GM19397 (cell line): ENCODE measurements around the gene SULT2B1.
"Not testable (repeated sequence)": the region's sequence is repeated elsewhere in the genome, so short reads cannot be mapped to it uniquely, and the experiment has no call there.

ENCODE experiments used
- ATAC-seq: cut with Tn5 transposase; IDR thresholded peaks from one replicate; pipeline ENCODE4 v1.9.1; 2021; ENCODE audit warnings: mild to moderate bottlenecking, moderate library complexity; ENCODE audit not compliant: unreplicated experiment

SULT2B1 gene

GRCh38 chr19:48551437-48552302 lies at the start of gene SULT2B1:
Gene SULT2B1 (plus strand): TSS chr19:48552172. CDS start chr19:48552253, 81 bp downstream.
- ATAC-seq: no peak

DNA sequence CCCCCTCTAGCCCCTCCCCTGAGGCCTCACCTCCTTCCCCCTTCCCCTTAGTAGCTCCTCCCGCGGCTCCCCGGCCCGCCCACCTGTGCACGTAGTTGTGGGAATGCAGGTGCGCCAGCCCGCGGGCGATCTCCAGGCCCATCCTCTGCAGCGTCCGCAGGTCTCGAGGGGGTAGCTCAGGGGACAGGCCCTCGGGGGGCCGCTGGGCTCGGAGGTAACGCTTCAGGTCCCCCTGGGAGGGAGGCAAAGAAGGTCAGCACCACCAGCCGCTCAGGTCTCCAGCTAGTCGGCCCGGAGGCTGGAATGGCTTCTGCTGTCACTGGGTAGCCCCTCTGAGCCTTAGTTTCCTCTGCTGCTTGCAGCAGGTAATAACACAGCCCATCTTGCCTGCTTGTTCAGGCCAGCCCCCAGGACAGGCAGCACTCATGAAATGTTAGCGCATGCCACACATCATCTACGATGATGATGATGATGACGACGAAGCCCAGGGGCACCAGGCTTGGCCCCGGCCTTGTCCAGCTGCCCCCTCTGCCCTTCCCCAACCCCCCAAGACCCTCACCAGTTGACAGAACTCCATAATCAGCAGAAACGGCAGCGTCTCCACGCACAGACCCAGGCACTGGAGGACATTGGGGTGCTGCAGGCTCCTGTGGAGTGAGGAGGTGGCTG lies 49.5 kb upstream of the SULT2B1 start:
- ATAC-seq: no peak

DNA sequence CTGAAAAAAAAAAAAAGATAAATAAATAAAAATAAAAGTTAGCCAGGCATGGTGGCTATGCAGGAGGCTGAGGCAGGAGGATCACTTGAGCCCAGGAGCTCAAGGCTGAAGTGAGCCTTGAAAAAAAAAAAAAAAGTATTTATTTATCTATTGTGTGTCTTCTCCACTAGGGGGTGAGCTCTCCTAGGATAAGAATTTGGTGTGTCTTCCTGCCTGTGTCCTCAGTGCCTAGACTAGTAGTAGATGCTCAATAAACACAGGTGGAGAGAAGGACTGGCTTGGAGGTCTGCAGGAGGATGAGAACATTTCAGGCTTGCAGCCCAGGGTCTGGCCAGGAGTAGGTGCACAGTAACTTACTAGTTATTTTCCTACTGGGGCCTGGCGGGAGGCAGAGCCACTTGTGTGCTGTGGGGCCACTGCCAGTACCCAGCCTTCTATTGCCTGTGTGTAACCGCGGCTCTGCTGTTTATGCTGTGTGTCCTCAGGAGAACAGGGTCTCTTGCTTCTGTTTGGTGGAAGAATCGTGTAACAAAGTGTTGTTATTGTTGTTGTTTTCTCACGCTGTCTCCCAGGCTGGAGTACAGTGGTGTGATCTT lies 45.7 kb upstream of the SULT2B1 start:
- no peak for ATAC-seq

- ATAC-seq: no peak
Measured at GRCh38 chr19:48507911-48508439, 44.0 kb upstream of the SULT2B1 start.

DNA sequence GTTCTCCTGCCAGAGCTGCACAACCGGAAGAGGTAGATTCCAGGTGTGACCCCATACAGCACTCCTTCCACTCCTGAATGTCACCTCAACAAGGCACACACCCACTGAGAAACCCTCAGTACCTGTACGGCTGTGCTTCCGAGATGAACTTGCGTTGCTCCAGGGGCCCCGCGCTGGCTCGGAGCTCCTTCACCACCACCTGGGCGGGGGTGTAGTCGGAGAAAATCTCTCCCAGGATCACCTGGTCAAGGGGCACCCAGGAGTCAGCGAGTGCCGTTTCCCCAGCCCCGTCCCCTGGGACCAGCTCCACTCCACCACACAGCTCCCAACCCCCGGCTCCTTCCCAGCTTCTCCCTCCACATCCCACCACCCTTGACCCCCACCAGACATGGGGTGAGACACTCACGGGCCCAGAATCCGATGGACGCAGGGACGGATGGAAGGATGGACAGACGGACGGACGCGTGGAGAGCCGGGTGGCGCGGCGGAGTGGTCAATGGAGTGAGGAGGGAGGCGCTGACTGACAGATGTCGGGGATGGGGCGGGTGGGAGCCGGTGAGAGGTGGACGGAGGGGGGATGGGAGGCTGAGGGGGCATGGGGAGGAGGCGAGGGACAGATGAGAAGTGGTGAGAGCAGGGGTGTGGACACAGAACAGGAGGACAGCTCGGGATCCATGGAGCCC lies 43.1 kb upstream of the SULT2B1 start:
- no peak for ATAC-seq

DNA sequence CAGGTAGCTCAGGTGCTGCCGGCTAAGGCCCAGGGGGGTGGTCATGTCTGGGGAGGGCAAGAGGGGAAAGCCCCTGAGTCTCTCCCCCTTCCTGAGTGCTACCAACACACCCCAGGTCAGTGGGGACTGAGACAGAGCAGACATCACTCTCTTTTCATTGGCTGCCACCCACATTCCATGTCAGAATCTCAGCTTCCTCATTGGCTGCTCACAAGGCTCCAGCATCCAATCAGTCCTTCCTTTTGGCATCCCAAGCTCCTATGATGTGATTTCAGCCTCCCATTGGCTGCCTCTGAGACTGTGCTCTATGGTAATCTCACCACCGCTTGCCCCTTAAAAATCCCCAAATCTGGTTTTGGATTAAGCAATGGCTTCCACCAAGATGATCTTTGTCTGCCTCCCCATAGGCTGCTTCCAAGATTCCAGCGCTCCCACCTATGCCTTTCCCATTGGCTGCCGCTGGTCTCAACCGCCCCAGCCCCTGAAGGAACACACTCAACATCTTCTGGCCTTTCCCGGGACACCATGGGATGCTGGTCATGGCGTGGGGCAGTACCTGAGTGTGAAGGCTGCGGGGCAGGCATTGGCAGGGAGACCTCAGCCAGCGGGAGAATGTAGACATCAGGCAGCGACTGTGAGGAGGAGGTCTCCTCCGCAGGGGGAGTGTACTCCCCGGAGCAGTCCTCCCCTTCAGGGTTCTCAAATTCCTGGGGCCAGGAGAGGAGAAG lies 42.3 kb upstream of the SULT2B1 start:
- ATAC-seq: no peak

- ATAC-seq: no peak
Measured at GRCh38 chr19:48510421-48511268, 41.3 kb upstream of the SULT2B1 start.

DNA sequence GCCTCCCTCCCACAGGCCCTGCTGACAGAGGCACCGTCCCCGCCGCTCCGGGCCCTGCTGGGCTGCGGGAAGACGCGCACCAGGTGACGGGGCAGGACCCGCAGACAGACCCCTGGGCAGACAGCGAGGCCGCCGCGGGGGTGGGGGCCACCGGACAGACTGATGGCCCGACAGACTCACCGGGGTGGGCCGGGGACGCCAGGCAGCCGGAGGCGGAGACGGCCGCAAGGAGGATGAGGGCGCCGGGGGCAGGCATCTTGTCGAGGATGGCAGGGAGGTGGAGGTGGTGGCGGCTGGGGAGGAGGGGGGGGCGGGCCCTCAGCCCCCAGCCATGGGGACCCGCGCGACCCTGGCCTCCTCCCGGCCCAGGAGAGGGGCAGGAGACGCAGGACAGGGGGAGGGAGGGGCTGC lies 40.6 kb upstream of the SULT2B1 start:
- no peak for ATAC-seq

- ATAC-seq: no peak
Measured at GRCh38 chr19:48511800-48512503, 40.0 kb upstream of the SULT2B1 start, which contains the start of gene LMTK3. Gene LMTK3 (minus strand): TSS chr19:48511835. CDS start chr19:48511576, 259 bp downstream.

- no peak for ATAC-seq
Measured at GRCh38 chr19:48512504-48513288, 39.3 kb upstream of the SULT2B1 start.

DNA sequence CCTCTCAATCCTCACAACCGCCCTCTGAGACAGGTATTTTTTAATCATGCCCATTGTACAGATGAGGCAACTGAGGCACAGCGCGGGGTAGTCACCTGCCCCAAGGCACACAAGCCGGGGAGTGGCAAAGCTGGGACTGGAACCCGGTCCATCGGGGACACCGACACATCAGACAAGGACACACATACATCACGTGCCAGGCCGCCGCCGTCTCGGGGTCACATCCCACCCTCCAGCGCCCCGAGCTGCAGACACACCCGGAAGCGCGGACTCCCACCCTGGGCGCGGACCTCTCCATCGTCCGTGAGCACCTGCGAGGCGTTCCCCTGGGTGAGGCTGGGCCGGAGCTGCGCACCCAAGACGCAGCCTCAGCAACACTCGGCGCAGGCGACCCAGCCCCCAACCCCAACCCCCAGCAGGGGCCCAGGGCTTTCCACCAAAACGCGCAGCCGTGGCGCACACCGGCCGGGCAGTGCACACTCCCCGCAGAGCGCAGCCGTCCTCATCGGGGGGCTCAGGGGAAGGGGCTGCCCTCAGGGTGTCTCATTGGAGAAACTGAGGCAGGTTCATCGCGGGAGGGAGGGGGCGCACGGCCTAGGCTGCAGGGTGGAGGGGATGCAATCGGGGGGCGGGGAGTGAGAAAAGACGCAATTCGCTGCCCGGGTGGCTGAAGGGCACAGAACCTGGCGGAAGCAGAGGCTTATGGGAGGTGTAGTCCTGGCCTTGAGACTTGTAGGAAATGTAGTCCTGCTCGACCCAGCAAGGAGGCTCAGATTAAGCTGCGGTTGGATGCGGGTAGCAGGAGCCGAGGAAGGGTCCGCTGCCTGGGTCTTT lies 38.5 kb upstream of the SULT2B1 start:
- peak; percentile 64 for ATAC-seq

DNA sequence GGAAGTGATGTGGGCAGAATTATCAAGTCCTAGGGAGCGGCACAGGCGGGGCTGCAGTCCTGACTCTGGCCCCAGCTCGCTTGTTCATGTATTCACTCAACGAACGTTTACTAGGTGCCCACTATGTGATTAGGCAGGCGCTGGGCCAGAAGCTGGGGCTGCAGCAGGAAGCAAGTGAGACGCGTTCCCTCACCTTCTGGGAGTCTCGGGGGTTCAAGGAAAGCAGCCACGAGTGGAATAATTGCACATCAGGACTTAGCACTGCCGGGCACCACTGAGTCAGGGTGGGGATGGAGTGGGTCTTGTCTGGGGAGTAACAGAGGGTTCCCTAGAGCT lies 37.9 kb upstream of the SULT2B1 start:
- no peak for ATAC-seq

DNA sequence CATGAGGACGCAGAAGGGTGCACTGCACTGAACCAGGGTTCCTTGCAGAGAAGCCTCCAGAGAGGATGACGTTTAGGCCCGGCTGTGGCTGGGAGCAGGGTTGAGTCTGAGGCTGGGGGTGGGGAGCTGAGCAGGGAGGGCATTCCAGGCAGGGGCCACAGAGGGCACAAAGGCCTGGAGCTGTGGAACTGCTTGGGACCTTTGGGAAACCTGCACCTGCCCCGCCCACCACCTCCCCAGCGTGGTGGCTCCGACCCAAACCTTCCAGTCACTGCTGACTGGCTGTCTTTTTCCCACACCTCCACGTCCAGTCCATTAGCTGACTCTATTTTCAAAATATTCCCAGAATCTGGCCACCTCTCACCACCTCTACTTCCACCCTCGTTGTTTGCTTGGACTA lies 35.4 kb upstream of the SULT2B1 start:
- no peak for ATAC-seq

- no peak for ATAC-seq
Measured at GRCh38 chr19:48518207-48518606, 33.8 kb upstream of the SULT2B1 start.

DNA sequence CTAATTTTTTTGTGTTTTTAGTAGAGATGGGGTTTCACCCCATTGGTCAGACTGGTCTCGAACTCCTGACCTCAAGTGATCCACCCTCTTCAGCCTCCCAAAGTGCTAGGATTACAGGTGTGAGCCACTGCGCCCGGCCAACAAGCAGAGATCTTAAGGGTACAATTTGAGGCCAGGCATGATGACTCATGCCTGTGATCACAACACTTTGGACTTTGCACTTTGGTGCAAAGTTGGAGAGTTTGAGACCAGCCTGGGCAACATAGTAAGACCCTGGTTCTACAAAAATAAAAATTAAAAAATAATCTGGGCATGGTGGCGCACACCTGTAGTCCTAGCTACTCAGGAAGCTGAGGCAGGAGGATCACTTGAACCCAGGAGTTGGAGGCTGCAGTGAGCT lies 32.5 kb upstream of the SULT2B1 start:
- ATAC-seq: not testable (repeated sequence)

DNA sequence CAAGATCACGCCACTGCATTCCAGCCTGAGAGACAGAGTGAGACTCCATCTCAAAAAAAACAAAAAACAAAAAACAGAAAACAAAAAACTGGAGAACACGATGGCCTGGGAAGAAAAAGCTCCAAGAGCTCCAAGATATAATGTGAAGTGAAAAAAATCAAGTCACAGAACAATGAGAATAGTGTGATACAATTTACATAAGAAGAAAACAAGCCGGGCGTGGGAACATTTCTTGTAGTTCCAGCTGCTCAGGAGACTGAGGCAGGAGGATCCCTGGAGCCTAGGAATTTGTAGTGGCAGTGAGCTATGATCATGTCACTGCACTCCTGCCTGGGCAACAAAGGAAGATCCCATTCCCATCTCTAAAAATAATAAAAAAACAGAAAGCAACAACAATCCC lies 31.8 kb upstream of the SULT2B1 start:
- no peak for ATAC-seq

GRCh38 chr19:48524221-48524620 lies 27.8 kb upstream of the SULT2B1 start:
- ATAC-seq: no peak
